Measurements from ENCODE around the gene CRIM1. TPM values are rescaled to one million over a fixed set of nuclear protein-coding genes. Genes with fewer than 3 reads are reported as not detected.

CRIM1 gene
- total and polyA plus RNA-seq, 5 experiments from 2014 or later: 0.12 to 2.0 (median 0.88) TPM

DNA sequence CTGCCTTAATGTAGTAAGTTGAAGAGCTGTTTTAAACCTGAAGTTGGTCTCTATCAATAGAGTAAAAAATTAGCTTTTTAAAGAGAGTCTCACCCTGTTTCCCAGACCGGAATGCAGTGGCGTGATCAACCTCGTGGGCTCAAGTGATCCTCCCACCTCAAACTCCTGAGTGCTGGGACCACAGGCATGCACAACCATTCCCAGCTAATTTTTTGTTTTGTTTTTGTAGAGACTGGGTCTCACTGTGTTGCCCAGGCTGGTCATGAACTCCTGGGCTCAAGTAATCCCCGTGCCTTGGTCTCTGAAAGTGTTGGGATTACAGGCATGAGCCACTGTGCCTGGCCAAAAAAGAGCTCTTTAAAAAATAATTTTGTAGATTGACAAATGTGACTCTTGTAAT lies 40.3 kb downstream of the CRIM1 start:
- POLR2A ChIA-PET: no interaction called here
- Mint-ChIP-seq H3K4me1 (no peaks in the 10 kb centered on the region), H3K27me3 (peaks cover 0 to 6% (median 0%) of the 10 kb centered on the region in 5 donors), H3K36me3 (no peaks in the 10 kb centered on the region), H3K4me3 (no peak overlapping the region), H3K27ac (no peak overlapping the region), H3K9me3 (no peaks in the 10 kb centered on the region)
- no peak for DNase-seq
- no peak for ATAC-seq

DNA sequence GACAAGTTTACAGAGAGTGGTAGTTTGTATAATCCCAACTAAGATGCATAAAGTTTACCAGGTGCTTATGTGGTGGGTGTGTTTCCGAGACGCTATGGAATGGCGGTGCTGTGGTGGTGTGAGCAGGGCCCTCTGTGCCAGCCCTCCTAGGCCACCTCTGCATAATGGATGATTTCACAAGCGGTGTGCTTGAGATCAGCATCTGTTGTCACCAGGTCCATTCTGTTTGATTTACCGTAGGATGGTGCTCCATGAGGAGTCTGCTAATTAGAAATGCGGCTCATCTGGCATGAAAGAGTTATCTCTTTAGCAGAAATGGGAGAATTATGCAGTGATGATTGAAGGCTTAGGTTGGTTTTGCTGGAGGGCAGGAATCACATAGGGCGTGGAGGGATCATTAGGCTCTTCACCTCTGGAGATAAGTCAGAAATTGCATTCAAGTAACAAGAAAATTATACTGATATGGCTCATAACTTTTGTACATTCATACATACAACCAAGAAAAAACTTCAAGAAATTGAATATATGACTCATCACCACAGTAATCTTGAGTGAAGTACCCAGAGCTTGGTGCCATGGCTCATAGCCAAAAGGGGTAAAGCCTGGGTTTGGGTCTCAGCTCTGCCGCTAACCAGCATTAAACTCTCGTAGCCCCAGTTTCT lies 41.4 kb downstream of the CRIM1 start:
- POLR2A ChIA-PET: no interaction called here
- no peak overlapping the region for H3K27ac Mint-ChIP-seq

DNA sequence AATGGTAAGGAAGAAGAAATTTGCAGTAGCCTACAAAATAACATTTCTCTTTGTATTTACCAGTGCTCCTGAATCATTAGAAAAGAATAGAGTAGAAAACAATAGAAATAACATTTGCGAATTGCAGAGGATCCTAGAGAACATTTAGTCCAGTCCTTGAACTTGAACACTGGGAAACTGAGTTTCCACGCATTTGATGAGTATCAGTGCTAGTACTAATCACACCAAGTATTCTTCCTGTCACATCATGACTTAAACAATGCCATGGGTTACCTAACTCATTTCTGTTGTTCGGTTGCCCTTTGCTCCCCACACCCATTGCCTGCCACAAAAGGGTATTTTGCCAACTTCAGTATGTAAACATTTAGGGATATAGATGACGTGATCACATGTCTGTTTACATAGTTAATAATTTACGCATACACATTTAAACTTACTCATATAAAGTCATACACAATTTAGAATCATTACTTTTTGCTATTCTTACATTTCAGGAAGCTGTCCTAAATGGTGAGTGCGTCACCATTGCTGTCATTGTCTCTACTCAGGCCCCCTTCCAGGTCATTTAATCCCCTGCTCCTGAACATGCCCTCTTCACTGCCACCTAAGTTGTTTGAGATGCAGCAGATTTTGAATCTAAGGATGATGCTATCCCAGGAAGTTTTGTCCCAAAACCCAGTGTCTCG lies 42.3 kb downstream of the CRIM1 start:
- peaks cover 0 to 6% (median 0%) of the 10 kb centered on the region in 5 donors for H3K27me3 Mint-ChIP-seq
- no peak overlapping the region for H3K27ac Mint-ChIP-seq
- ATAC-seq (no peak), DNase-seq (no peak)
- POLR2A ChIA-PET: no interaction called here
- H3K4me3 Mint-ChIP-seq: no peak overlapping the region
- H3K4me1 Mint-ChIP-seq: no peaks in the 10 kb centered on the region
- H3K9me3 Mint-ChIP-seq: no peaks in the 10 kb centered on the region
- no peaks in the 10 kb centered on the region for H3K36me3 Mint-ChIP-seq

More for the DNA sequence above, 41.4 kb downstream of the CRIM1 start:
- no peak for ATAC-seq
- Mint-ChIP-seq H3K4me1 (no peaks in the 10 kb centered on the region), H3K36me3 (no peaks in the 10 kb centered on the region), H3K9me3 (no peaks in the 10 kb centered on the region), H3K27me3 (peaks cover 0 to 6% (median 0%) of the 10 kb centered on the region in 5 donors), H3K4me3 (no peak overlapping the region)
- DNase-seq: no peak

DNA sequence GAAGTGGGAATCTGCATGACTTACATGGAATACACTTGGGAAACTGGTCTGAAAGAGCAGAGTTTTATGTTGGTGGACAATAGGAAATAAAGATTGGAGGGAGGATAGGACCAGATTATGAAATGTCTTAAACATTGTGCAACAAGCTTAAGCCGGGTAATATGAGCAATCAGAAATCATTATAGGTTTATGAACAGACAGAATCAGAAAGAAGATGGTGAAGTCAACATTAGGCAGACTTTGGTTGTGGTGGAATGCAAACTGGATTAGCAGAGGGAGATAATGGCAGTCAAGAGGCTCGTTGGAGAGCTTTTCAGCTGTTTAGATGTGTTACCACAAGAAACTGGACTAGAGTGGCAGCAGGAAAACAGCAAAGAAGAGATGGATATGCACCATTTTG lies 43.5 kb downstream of the CRIM1 start:
- Mint-ChIP-seq H3K27me3 (peaks cover 0 to 1% (median 0%) of the 10 kb centered on the region in 5 donors), H3K36me3 (no peaks in the 10 kb centered on the region), H3K4me3 (no peak overlapping the region), H3K27ac (no peak overlapping the region), H3K9me3 (no peaks in the 10 kb centered on the region), H3K4me1 (no peaks in the 10 kb centered on the region)
- DNase-seq (no peak), ATAC-seq (no peak)
- POLR2A ChIA-PET: no interaction called here

DNA sequence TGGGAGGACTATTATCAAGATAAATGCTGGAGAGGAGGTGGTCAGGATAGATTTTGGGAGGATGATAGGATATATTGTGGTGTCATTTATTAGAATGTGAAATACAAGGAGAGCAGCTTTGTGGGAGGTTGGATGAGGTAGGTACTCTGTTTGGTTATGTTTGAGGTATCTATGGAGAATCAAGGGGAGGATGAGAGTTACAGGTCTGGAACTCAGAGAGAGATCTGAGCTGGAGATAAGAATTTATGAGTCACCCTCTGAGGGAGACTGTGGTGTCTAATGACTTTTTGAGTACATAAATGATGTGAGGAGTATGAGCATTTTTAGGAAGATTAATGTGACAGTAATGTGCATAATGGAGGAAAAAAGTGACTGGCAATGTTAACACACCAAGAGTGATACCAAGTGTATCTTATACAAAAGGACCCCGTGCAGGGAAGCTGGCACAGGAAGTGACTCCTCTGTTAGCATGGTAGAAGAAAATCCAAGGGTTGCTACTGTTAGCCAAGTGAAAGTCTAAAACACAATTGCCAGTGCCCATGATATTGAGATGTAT lies 48.2 kb downstream of the CRIM1 start:
- no peak overlapping the region for H3K4me3 Mint-ChIP-seq
- H3K27ac Mint-ChIP-seq: no peak overlapping the region
- no peaks in the 10 kb centered on the region for H3K4me1 Mint-ChIP-seq
- H3K36me3 Mint-ChIP-seq: no peaks in the 10 kb centered on the region
- ATAC-seq: no peak
- no peaks in the 10 kb centered on the region for H3K27me3 Mint-ChIP-seq
- POLR2A ChIA-PET: no interaction called here
- no peak for DNase-seq
- H3K9me3 Mint-ChIP-seq: no peaks in the 10 kb centered on the region

DNA sequence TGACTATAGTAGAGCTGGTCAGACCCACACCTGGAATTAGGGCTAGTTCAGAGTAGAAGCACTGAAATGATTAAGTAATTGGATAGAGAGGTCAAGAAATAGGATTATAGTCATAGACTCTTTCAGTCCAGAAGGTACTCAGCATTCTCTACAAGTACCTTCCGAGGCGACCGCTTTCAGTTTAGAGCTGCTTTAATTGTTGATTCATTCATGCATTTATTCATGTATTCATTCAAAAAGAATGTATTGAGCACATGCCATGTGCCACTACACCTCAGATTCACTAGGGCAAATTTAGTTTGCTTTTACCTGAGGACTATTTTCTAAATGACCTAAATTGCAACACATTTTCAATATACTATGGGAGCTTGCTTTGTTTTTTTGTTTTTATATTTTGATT lies 48.7 kb downstream of the CRIM1 start:
- Mint-ChIP-seq H3K4me1 (no peaks in the 10 kb centered on the region), H3K36me3 (no peaks in the 10 kb centered on the region), H3K27me3 (no peaks in the 10 kb centered on the region), H3K9me3 (no peaks in the 10 kb centered on the region), H3K4me3 (no peak overlapping the region), H3K27ac (no peak overlapping the region)
- ATAC-seq (no peak), DNase-seq (no peak)
- POLR2A ChIA-PET: no interaction called here

DNA sequence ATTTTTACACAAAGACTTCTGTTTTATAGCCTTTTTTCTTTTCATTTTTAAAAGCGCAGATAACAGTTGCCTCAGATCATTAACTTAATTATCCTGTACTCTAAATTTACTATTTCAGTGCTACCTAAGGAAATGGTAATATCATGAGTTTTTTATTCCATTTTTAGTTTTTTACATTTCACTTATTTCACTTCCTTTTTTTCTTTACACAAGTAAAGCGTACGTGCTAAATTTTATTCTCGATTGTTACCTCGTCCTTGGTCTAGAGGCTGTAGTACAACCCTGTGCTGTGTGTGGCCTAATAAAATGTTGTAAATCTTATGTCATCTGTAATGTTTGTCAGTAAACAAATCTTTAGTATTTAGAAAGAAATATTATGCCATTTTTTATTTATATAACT lies 49.2 kb downstream of the CRIM1 start:
- H3K9me3 Mint-ChIP-seq: no peaks in the 10 kb centered on the region

DNA sequence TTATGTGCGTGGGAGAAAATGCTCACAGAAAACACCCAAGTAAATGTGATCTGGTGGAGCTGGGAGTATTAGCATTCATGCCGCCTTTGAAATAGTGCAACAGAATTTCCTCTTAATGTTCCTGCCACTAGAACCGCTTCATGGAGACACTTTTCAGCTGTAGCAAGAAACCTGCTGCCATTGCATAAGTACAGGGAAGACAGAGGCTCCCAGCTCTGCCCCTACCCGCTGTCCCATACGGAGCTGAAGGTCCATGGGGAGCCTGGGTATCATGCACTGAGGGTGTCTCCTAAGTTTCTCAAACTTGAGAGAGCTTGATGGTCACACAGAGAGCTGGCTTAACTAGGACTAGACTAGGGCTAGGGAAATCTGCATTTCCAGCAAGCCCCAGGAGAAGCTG lies 49.6 kb downstream of the CRIM1 start:
- Mint-ChIP-seq H3K27me3 (no peaks in the 10 kb centered on the region), H3K36me3 (no peaks in the 10 kb centered on the region), H3K9me3 (no peaks in the 10 kb centered on the region), H3K27ac (no peak overlapping the region), H3K4me3 (no peak overlapping the region), H3K4me1 (no peaks in the 10 kb centered on the region)
- POLR2A ChIA-PET: no interaction called here
- ATAC-seq (no peak), DNase-seq (no peak)

More for the DNA sequence above, 49.2 kb downstream of the CRIM1 start:
- H3K4me3 Mint-ChIP-seq: no peak overlapping the region
- no peaks in the 10 kb centered on the region for H3K27me3 Mint-ChIP-seq
- no peaks in the 10 kb centered on the region for H3K4me1 Mint-ChIP-seq
- no peaks in the 10 kb centered on the region for H3K36me3 Mint-ChIP-seq
- no peak overlapping the region for H3K27ac Mint-ChIP-seq
- DNase-seq: no peak
- POLR2A ChIA-PET: no interaction called here
- ATAC-seq: no peak

DNA sequence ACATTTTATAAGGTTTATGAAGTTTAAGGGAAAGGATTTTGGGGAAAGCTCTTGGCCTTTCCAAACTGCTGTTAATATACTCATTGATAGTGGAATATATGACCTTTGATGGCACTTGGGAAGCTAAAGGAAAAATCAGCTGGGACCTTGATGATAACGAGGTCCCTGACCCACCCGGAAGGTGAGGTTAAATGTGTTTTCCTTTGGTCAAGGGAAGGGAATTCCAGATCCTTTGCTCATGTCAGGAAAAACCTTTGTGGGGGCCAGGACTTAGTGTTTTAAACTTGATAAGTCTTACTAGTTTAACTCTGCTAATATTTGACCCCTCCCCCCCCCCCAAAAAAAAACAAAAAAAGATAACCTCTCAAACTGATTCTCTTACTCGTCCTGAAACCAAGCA lies 50.7 kb downstream of the CRIM1 start:
- Mint-ChIP-seq H3K9me3 (no peaks in the 10 kb centered on the region), H3K36me3 (no peaks in the 10 kb centered on the region), H3K27ac (no peak overlapping the region), H3K4me3 (no peak overlapping the region), H3K4me1 (no peaks in the 10 kb centered on the region), H3K27me3 (no peaks in the 10 kb centered on the region)
- ATAC-seq: no peak
- no peak for DNase-seq
- POLR2A ChIA-PET: no interaction called here

DNA sequence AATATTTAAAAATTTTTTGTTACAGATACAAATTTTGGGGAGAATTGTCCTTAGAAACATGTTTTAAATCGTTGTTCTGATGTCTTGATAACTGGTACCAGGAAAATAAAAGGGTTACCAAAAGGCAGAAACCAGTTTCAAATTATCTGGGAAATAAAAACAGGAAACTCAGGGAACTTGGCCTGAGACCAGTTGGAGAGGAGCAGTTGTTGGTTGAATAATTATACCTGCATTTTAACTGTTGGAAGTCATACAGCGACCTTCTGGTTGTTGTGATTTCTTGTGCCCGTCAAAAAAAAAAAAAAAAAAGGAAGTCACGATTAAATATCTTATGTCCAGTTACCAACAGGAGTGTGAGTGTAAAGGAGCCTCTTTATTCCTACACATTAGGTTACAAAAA lies 51.8 kb downstream of the CRIM1 start:
- no peaks in the 10 kb centered on the region for H3K9me3 Mint-ChIP-seq
- DNase-seq (no peak), ATAC-seq (no peak)
- no peak overlapping the region for H3K4me3 Mint-ChIP-seq
- no peaks in the 10 kb centered on the region for H3K27me3 Mint-ChIP-seq
- no peak overlapping the region for H3K27ac Mint-ChIP-seq
- no peaks in the 10 kb centered on the region for H3K4me1 Mint-ChIP-seq
- no peaks in the 10 kb centered on the region for H3K36me3 Mint-ChIP-seq
- POLR2A ChIA-PET: no interaction called here

DNA sequence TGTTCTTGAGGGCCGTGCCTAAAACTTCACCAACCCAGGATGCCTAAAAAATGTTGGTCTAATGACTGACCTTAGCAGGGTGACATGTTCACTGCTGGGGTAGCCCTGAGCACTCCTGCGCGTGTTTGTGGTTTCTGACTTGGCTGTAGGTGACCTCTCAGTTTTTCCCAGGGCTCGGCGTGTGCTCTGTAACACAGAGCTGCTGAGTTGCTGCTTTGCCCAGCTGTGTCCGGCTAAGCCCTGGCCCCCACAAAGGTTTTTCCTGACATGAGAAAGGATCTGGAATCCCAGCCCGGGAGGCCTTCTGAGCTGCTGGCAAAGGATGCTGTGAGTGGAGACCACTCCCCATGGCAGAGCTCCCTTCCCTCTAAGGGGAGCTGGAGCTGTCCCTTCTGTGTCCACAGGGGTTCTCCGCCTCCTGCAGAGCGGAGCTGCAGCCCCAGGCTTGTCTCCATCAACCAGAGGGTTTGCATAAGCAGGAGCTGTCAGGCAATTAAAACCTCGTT lies 52.7 kb downstream of the CRIM1 start:
- Mint-ChIP-seq H3K27me3 (no peaks in the 10 kb centered on the region), H3K27ac (no peak overlapping the region), H3K4me1 (no peaks in the 10 kb centered on the region), H3K4me3 (no peak overlapping the region), H3K9me3 (no peaks in the 10 kb centered on the region), H3K36me3 (no peaks in the 10 kb centered on the region)
- DNase-seq: no peak
- no peak for ATAC-seq
- POLR2A ChIA-PET: no interaction called here

DNA sequence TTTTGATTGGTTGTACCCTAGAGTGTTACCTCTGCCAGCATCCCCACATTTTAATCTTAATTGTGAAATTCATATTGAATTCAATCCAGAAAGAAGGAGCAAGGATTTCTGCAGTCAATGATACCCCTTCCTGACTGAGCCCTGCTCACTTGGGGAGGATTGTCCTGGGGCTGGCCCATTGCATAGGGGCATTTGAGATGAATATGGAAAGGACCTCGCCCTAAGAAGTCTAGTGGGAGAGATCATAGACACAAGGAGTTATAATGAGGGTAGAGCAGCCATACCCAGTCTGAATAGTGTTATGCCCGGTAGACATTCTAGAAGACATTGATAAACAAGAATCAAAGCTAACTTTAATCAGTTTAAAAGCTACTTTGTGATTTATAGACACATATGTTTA lies 53.8 kb downstream of the CRIM1 start:
- Mint-ChIP-seq H3K36me3 (no peaks in the 10 kb centered on the region), H3K4me3 (no peak overlapping the region), H3K27ac (no peak overlapping the region), H3K27me3 (no peaks in the 10 kb centered on the region), H3K9me3 (no peaks in the 10 kb centered on the region), H3K4me1 (no peaks in the 10 kb centered on the region)
- ATAC-seq (no peak), DNase-seq (no peak)
- POLR2A ChIA-PET: no interaction called here

DNA sequence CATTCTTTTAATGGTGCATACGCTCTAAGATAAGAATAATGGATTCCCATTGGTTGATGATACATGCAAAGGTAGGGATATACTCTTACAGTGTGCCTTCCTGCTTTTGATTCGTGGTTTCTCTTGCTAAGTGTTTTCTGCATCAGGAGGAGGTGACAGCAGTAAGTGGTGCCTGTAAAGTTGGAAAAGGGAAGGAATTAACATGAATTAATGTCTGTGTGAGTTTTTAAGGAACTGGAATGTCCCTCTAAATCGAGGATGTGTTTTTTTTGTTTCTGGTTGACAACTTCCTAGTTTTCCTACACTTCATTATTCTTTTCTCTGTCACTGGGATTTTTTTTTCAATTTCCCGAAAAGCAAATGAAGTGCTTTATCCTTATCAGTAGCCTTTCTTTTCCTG lies 54.4 kb downstream of the CRIM1 start:
- no peak overlapping the region for H3K27ac Mint-ChIP-seq

DNA sequence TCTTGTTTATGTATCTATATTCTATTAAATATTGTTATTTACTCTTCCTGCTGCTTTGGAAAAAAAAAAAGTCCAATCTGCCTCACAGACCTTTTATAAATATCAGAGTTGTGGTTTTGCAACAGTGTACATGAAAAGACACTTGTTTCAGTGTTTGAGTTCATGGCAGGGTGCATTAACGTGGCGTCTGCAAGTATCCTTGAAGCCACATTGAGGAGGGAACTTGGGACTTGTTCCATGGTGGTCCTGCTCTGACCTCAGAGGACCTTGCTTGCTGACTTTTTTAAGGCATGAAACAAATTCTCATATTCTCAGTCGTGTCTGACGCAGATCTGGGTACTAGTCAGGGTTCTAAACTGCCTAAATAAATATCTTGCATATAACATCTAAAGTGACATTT lies 55.1 kb downstream of the CRIM1 start:
- no peak for DNase-seq
- no peaks in the 10 kb centered on the region for H3K36me3 Mint-ChIP-seq
- no peaks in the 10 kb centered on the region for H3K4me1 Mint-ChIP-seq
- H3K27me3 Mint-ChIP-seq: no peaks in the 10 kb centered on the region
- no peaks in the 10 kb centered on the region for H3K9me3 Mint-ChIP-seq
- no peak overlapping the region for H3K4me3 Mint-ChIP-seq
- POLR2A ChIA-PET: no interaction called here
- no peak for ATAC-seq
- H3K27ac Mint-ChIP-seq: no peak overlapping the region

More for the DNA sequence above, 54.4 kb downstream of the CRIM1 start:
- Mint-ChIP-seq H3K9me3 (no peaks in the 10 kb centered on the region), H3K4me1 (no peaks in the 10 kb centered on the region), H3K36me3 (no peaks in the 10 kb centered on the region), H3K27me3 (no peaks in the 10 kb centered on the region), H3K4me3 (no peak overlapping the region)
- POLR2A ChIA-PET: no interaction called here
- DNase-seq (no peak), ATAC-seq (no peak)

All from naive thymus-derived CD8-positive, alpha-beta T cell (primary cell).